Motor neuron (in vitro differentiated cells): ENCODE measurements around the gene MYOM3. TPM values are rescaled to one million over a fixed set of nuclear protein-coding genes. Genes with fewer than 3 reads are reported as not detected.

Source experiments
- ATAC-seq, 8 experiments: fragments of 200-7000 bp; cut with Tn5 transposase; replicated peaks in 6 of 8; 2 replicates each; pipeline ENCODE4 v1.8.0; 2021; ENCODE audit warnings: mild to moderate bottlenecking in 8 of 8, moderate library complexity in 8 of 8
- H3K27ac ChIP-seq, 2 donors: fragments of 250-450 bp; sonication (Bioruptor Pico); 2 replicates each; pipeline ENCODE4 v1.9.0; 2021; ENCODE audit warnings: antibody characterized with exemption in 2 of 2, mild to moderate bottlenecking in 2 of 2, moderate library complexity in 1 of 2
- H3K4me1 ChIP-seq, 2 donors: fragments of 250-450 bp; sonication (Bioruptor Pico); replicated peaks in 1 of 2; 2 replicates each; pipeline ENCODE4 v1.6.1; 2021; ENCODE audit warnings: antibody characterized with exemption in 2 of 2, mild to moderate bottlenecking in 2 of 2, moderate library complexity in 1 of 2
- H3K4me3 ChIP-seq, 5 donors: fragments of 250-450 bp; sonication (Bioruptor Pico); 2 replicates each; pipeline ENCODE4 v1.9.0; 2021; ENCODE audit warnings: antibody characterized with exemption in 5 of 5, mild to moderate bottlenecking in 5 of 5, moderate library complexity in 4 of 5
- WGBS, 10 experiments: fragments of 450-650 bp; shearing (Covaris generic); methylation state at CpG; one replicate each; pipeline ENCODE4 v1.0.0; 2022; 5-methylcytosine and 5-hydroxymethylcytosine counted together
- in situ Hi-C, 9 experiments: fragments of 400-800 bp; cut with MboI; loops; one replicate each; pipeline ENCODE4 v1.15.0; 2021; ENCODE audit warnings: low sequenced_read_pairs in 9 of 9, low pct_unique_long_range_greater_than_20kb in 2 of 9; ENCODE audit not compliant: unreplicated experiment in 9 of 9
- total RNA-seq, 8 experiments: library from RNA; unstranded; fragments of 300-600 nt; gene quantifications; 2 replicates each; pipeline versions ENCODE4 v1.2.3 to v1.2.4, GENCODE V29; 2022

MYOM3 gene
- total RNA-seq, 8 experiments from 2014 or later, result 0.05 to 1.2 (median 0.28) TPM

DNA sequence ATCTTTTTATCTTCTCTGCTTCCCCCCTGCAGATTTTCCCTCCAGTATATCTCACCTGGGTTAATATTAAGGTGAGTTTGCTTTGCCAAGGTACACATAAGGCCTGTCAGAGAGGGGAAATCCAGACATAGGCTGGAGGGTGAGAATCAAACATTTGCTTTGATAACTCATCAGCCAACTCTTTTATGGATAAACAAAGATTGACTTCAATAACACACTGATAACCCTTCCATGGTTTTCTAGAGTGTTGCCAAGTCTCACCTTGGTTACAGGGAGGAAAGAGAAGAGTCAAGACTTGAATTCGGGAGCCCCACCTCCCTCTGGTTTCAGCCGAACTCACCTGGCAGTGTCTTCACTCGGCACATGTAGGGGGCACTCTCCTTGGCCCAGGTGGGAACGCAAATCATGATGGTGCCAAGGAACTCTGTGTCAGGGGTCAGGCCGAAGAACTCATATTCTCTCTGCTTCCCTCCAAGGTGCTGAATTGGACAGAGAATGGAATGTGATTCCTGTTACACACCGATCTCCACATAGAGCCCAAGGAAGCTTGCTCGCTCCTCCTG is 15.9 kb upstream of the MYOM3 start:
- H3K4me3 ChIP-seq, result no peak overlapping the region
- in situ Hi-C loops, result no loop called here
- no peak overlapping the region for H3K27ac ChIP-seq
- whole genome bisulfite sequencing, 10 experiments, result 33 to 100% (median 82%) methylated on average over 1 to 7 of the region's 7 CpGs; no CpG with 5 or more reads in 2 of the 10 experiments
- no peaks in the 10 kb centered on the region for H3K4me1 ChIP-seq
- ATAC-seq, result no peak

- no peak for ATAC-seq
- Histone ChIP-seq H3K4me3 (no peak overlapping the region), H3K4me1 (no peaks in the 10 kb centered on the region), H3K27ac (no peak overlapping the region)
- in situ Hi-C loops, result no loop called here
- WGBS, 10 experiments, result 20 to 100% (median 67%) methylated on average over 1 to 3 of the region's 3 CpGs; no CpG with 5 or more reads in 3 of the 10 experiments
These were observed 15.3 kb upstream of the MYOM3 start for GRCh38 chr1:24127134-24127800.

GRCh38 chr1:24126672-24127023 is 14.7 kb upstream of the MYOM3 start:
- in situ Hi-C loops, result no loop called here
- H3K4me1 ChIP-seq, result no peaks in the 10 kb centered on the region
- no peak overlapping the region for H3K27ac ChIP-seq
- no peak for ATAC-seq
- WGBS, 10 experiments, result 25 to 95% (median 62%) methylated on average over 1 to 5 of the region's 5 CpGs; no CpG with 5 or more reads in 1 of the 10 experiments
- H3K4me3 ChIP-seq, result no peak overlapping the region

GRCh38 chr1:24126018-24126671 is 14.2 kb upstream of the MYOM3 start:
- Histone ChIP-seq H3K4me1 (no peaks in the 10 kb centered on the region), H3K27ac (no peak overlapping the region), H3K4me3 (no peak overlapping the region)
- in situ Hi-C loops, result no loop called here
- ATAC-seq, result peak in 5 of 8 experiments; percentile 25 to 67 (median 33)
- WGBS, 10 experiments, result 36 to 88% (median 44%) methylated on average over 1 to 5 of the region's 6 CpGs; no CpG with 5 or more reads in 3 of the 10 experiments

DNA sequence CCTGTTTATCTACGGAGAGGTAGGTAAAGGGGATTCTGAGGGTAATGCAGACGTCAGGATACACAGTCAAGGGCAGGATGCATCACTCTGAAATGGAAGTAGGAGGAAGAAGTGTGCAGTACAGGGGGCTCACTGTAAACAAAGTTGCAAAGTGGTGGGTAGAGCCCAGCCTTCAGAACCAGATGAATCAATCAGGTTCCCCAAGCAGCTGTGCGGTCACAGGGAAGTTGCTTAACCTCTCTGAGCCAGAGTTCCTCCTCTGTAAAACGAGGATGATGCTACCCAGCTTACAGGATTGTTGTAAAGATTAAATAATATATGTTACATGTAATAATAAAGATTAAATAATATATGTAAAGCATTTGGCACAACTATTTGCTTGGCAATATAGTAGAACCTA is 13.5 kb upstream of the MYOM3 start:
- ATAC-seq, result no peak
- in situ Hi-C loops, result no loop called here
- WGBS, 10 experiments, result 0 to 100% (median 66%) methylated on average over 1 to 4 of the region's 4 CpGs; no CpG with 5 or more reads in 3 of the 10 experiments
- Histone ChIP-seq H3K4me1 (no peaks in the 10 kb centered on the region), H3K27ac (no peak overlapping the region), H3K4me3 (no peak overlapping the region)

GRCh38 chr1:24124980-24125379 is 13.0 kb upstream of the MYOM3 start:
- H3K27ac ChIP-seq, result no peak overlapping the region
- in situ Hi-C loops, result no loop called here
- no peak overlapping the region for H3K4me3 ChIP-seq
- 57 to 83% (median 69%) methylated on average over 1 of the region's 2 CpGs; no CpG with 5 or more reads in 4 of the 10 experiments for WGBS, 10 experiments
- no peak for ATAC-seq
- H3K4me1 ChIP-seq, result no peaks in the 10 kb centered on the region

DNA sequence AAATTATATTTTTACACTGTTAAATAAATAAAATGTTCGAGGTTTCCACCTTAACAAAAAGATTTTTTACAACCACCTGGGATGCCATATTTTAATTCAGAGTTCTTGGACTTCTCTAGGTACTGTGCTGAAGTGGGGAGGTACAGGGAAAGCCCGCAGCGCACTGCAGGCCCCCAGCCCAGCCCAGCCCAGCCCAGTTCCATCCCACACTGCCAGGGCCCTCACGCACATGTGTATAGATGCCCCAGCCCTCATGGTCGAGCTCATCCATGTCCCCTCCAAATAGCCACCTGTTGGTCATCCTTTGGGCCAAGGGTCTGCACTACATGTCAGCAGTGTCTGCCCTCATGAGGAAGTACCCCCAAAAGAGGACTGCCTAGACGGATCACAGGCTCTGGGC is 11.7 kb upstream of the MYOM3 start:
- Histone ChIP-seq H3K4me1 (no peaks in the 10 kb centered on the region), H3K4me3 (no peak overlapping the region), H3K27ac (no peak overlapping the region)
- 0 to 61% (median 49%) methylated on average over 1 to 5 of the region's 6 CpGs; no CpG with 5 or more reads in 4 of the 10 experiments for WGBS, 10 experiments
- peak in 1 of 8 experiments; percentile 3 for ATAC-seq
- in situ Hi-C loops, result no loop called here

GRCh38 chr1:24122776-24123175 is 10.8 kb upstream of the MYOM3 start:
- Histone ChIP-seq H3K4me3 (no peak overlapping the region), H3K4me1 (no peaks in the 10 kb centered on the region), H3K27ac (no peak overlapping the region)
- no peak for ATAC-seq
- in situ Hi-C loops, result no loop called here
- 87 to 96% (median 90%) methylated on average over 2 to 7 of the region's 7 CpGs; no CpG with 5 or more reads in 6 of the 10 experiments for WGBS, 10 experiments

DNA sequence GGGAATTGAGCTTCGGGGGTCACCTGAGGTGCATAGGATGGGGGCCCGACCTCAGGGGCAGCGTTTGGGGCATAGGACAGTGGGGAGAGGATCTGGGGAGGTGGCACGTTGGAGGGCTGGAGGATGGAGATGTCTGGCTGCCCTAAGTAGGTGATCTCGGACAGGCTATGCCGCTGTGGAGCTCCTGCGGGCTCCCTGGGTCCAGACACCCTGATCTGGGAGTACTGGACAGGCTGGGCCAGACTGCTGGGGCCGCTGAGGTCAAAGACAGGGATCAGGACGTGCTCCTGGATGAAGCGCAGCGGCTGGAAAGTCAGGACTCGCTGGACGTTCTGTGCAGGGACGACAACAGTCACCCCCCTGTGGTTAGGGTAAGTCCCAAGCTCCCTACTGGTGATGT is 9.5 kb upstream of the MYOM3 start:
- Histone ChIP-seq H3K4me1 (no peaks in the 10 kb centered on the region), H3K4me3 (no peak overlapping the region), H3K27ac (no peak overlapping the region)
- in situ Hi-C loops, result no loop called here
- ATAC-seq, result no peak
- WGBS, 10 experiments, result 51 to 90% (median 79%) methylated on average over 1 to 5 of the region's 14 CpGs; no CpG with 5 or more reads in 6 of the 10 experiments

- ATAC-seq, result peak in 1 of 8 experiments; percentile 9
- in situ Hi-C loops, result no loop called here
- H3K4me1 ChIP-seq, result no peaks in the 10 kb centered on the region
- no peak overlapping the region for H3K4me3 ChIP-seq
- WGBS, 10 experiments, result 40 to 100% (median 60%) methylated on average over 1 of the region's 3 CpGs; no CpG with 5 or more reads in 7 of the 10 experiments
- H3K27ac ChIP-seq, result no peak overlapping the region
These were observed 9.0 kb upstream of the MYOM3 start for GRCh38 chr1:24120965-24121364.

DNA sequence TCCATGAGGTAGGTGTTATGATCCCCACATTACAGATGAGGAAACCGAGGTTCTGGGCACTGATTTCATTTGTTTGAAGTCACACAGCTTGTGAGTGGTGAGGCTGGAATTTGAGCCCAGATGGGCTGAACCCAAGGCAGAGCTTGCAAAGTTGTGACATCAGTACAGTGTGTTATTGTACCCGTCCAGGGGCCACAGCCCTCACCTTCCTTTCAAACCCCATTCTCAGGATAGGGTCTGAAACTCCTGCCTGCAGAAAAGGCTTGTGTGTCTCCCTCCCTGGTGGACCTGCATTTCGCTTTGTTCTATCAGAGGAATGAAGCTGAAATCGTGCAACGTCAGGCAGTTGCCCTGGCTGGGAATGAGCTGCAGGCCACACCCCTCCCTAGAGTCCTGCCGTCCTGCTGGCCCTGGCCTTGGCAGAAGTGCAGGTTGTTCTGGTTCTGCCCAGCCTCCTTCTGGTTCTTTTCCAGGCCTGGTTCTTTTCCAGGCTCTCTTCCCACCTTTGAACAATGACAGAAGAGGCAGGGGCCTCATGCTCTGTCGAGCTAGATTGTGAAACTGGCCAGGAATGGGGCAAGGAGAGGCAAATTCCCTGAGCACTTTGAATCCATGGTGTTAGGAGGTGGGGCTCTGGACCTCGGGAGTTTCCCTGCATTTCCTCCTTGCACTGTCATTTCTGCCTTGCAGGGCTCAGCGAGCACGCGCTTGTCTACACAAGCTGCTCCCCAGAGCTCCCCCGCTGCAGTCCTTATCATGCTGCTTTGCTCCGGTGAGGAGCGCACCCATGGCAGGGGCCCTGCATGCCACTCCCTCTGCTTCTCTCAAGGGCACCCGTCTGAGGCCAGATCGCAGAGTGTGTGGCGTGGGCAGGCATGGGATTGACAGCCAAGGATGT is 8.2 kb upstream of the MYOM3 start:
- ATAC-seq, result peak in 7 of 8 experiments; percentile 32 to 90 (median 62)
- Histone ChIP-seq H3K4me1 (no peaks in the 10 kb centered on the region), H3K4me3 (no peak overlapping the region), H3K27ac (no peak overlapping the region)
- WGBS, 10 experiments, result 17 to 100% (median 59%) methylated on average over 1 to 14 of the region's 17 CpGs
- in situ Hi-C loops, result no loop called here

DNA sequence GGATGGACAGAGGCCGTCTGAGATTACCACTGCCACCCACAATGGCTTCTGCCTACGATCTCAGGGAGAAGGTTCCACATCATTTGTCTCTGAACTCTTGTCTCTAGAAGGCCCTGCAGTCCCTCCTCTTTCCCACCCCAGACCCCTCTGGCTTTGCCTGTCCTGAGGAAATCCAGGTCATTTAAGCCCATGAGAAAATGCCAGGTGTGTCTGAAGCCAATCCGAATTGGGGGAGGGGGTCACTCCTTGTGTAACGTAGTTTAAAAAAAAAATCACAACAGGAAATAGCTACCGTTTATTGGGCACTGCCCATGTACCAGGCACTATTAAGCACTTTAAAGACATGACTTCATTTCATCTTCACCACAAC is 7.5 kb upstream of the MYOM3 start:
- H3K4me1 ChIP-seq, result no peaks in the 10 kb centered on the region
- WGBS, 10 experiments, result 80 to 85% (median 83%) methylated on average over 1 to 5 of the region's 5 CpGs; no CpG with 5 or more reads in 5 of the 10 experiments
- no peak for ATAC-seq
- H3K27ac ChIP-seq, result no peak overlapping the region
- in situ Hi-C loops, result no loop called here
- H3K4me3 ChIP-seq, result no peak overlapping the region
